Breast epithelium (tissue), 4 donors: ENCODE data around the gene PIK3R1. TPM values are rescaled to one million over a fixed set of nuclear protein-coding genes. Genes with fewer than 3 reads are reported as not detected.

Experiments used
- DNase-seq, 2 donors: peaks; one replicate each; pipeline ENCODE4 v3.0.0-alpha.2; 2019; ENCODE audit warnings: low spot score in 2 of 2
- H3K27ac ChIP-seq, 2 donors: fragments of 200-600 bp; sonication (generic) in 1 of 2; one replicate each; pipeline ENCODE4 v1.5.1; 2016 to 2019; ENCODE audit warnings: mild to moderate bottlenecking in 1 of 2
- H3K27me3 ChIP-seq, 2 donors: fragments of 200-600 bp; sonication (generic) in 1 of 2; one replicate each; pipeline versions ENCODE4 v1.5.1 to v1.6.0; 2017 to 2019; ENCODE audit warnings: control low read depth in 1 of 2, mild to moderate bottlenecking in 1 of 2
- H3K36me3 ChIP-seq: fragments of 200-600 bp; one replicate; pipeline ENCODE4 v1.5.1; 2019
- H3K4me1 ChIP-seq, 2 donors: fragments of 200-600 bp; sonication (generic); one replicate each; pipeline ENCODE4 v1.5.1; 2016 to 2019; ENCODE audit warnings: control low read depth in 1 of 2
- H3K4me3 ChIP-seq, 3 donors: fragments of 200-600 bp; sonication (generic); 1 replicate in 2 of 3; 2 replicates in 1 of 3; pipeline ENCODE4 v1.5.1; 2016 to 2019; ENCODE audit warnings: mild to moderate bottlenecking in 3 of 3, moderate library complexity in 2 of 3
- H3K9me3 ChIP-seq, 2 donors: fragments of 200-600 bp; sonication (generic) in 1 of 2; one replicate each; pipeline ENCODE4 v1.5.1; 2016 to 2019; ENCODE audit warnings: control low read depth in 1 of 2
- CTCF ChIP-seq, 3 donors: fragments of 450-650 bp; IDR thresholded peaks; one replicate each; pipeline ENCODE4 v1.5.1; 2016 to 2017; ENCODE audit warnings: antibody characterized with exemption in 3 of 3, mild to moderate bottlenecking in 3 of 3, moderate library complexity in 3 of 3
- POLR2A ChIP-seq: fragments of 450-650 bp; IDR thresholded peaks from one replicate; pipeline ENCODE4 v1.6.1; 2016; ENCODE audit warnings: antibody characterized with exemption, mild to moderate bottlenecking, moderate library complexity
- POLR2AphosphoS5 ChIP-seq, 3 donors: sonication (generic); formaldehyde crosslinking; IDR thresholded peaks; one replicate each; pipeline ENCODE4 v1.6.1; 2017; ENCODE audit warnings: antibody characterized with exemption in 3 of 3
- intact Hi-C: fragments of 100-400 bp; cut with DNase I; formaldehyde crosslinking; loops from one replicate; pipeline ENCODE4 v1.15.1; 2023; ENCODE audit warnings: low total_unique reads
- total RNA-seq, 3 donors: library from RNA; depleted of rRNA; stranded (reverse); fragments of >200 nt; gene quantifications; one replicate each; pipeline ENCODE4 v1.1.0, GENCODE V29; 2016

PIK3R1 gene
- total RNA-seq, 3 donors from 2014 or later: 193 to 429 (median 275) TPM

- Histone ChIP-seq H3K4me3 (peak overlapping the region in 2 of 3 donors; percentile 60 to 73), H3K9me3 (no peaks in the 10 kb centered on the region), H3K27me3 (no peaks in the 10 kb centered on the region), H3K4me1 (peaks cover 6 to 30% of the 10 kb centered on the region in 2 donors), H3K36me3 (no peaks in the 10 kb centered on the region), H3K27ac (peak overlapping the region; percentile 80 to 94)
- no peak for TF ChIP-seq CTCF (IDR thresholded peaks at IDR 0.05)
- no peak for TF ChIP-seq POLR2AphosphoS5 (IDR thresholded peaks at IDR 0.05)
- no peak for DNase-seq
- intact Hi-C loops: no loop called here
Measured at GRCh38 chr5:68290847-68291246, 75.3 kb downstream of the PIK3R1 start.

DNA sequence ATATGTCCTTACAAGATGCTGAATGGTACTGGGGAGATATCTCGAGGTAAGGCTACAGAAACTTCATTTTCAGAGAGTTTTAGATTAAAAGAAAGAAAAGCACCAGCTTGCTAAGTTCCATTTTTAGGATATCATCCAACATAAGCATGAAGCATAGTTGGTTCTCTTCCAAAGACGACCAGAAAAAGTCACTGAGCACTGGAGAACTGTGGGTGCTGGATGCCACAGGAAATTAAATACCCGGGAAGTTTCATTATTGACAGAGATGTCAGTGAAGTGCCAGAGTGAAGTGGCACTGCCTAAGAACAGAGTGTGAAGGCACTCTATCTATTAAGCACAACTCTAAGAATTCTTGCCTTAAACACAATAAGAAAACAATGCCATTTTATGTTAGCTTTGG, 76.8 kb downstream of the PIK3R1 start:
- peak overlapping the region in 2 of 3 donors; percentile 60 to 73 for H3K4me3 ChIP-seq
- no peaks in the 10 kb centered on the region for H3K9me3 ChIP-seq
- intact Hi-C loops: no loop called here
- H3K36me3 ChIP-seq: no peaks in the 10 kb centered on the region
- no peaks in the 10 kb centered on the region for H3K27me3 ChIP-seq
- peaks cover 1 to 23% of the 10 kb centered on the region in 2 donors for H3K4me1 ChIP-seq
- no peak for TF ChIP-seq POLR2A
- TF ChIP-seq POLR2AphosphoS5 (IDR thresholded peaks at IDR 0.05): no peak
- TF ChIP-seq CTCF (IDR thresholded peaks at IDR 0.05): no peak
- DNase-seq: no peak
- peak overlapping the region; percentile 80 to 94 for H3K27ac ChIP-seq

DNA sequence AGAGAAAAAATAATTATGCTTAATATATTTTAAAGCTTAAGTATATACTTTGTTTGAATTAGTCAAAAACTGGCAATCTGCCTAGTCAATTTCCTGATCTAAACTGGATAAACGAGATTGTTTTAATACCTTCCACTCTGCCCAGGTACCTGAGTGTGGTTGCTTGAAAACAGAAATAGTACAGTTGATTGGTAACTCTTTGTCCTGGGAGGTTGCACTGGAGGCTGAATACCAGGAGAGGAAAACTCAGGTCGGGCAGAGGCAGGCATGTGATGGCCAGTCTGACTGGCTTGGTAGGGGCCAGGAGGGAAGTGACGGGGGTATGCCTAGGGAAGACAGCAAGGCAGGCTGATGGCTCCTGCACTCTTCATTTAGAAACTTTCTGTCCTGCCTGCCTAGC, 80.2 kb downstream of the PIK3R1 start:
- H3K4me1 ChIP-seq: peaks cover 0 to 14% of the 10 kb centered on the region in 2 donors
- H3K27ac ChIP-seq: peak overlapping the region; percentile 80 to 83
- no peaks in the 10 kb centered on the region for H3K36me3 ChIP-seq
- H3K27me3 ChIP-seq: no peaks in the 10 kb centered on the region
- TF ChIP-seq CTCF (IDR thresholded peaks at IDR 0.05) (no peak), POLR2AphosphoS5 (IDR thresholded peaks at IDR 0.05) (peak in 1 of 3 donors; percentile 59)
- intact Hi-C loops: no loop called here
- peak in 1 of 2 donors; percentile 70 for DNase-seq
- H3K4me3 ChIP-seq: peak overlapping the region in 1 of 3 donors; percentile 42
- H3K9me3 ChIP-seq: no peaks in the 10 kb centered on the region

- H3K4me1 ChIP-seq: peaks cover 0 to 6% of the 10 kb centered on the region in 2 donors
- H3K9me3 ChIP-seq: no peaks in the 10 kb centered on the region
- intact Hi-C loops: no loop called here
- H3K27me3 ChIP-seq: no peaks in the 10 kb centered on the region
- H3K27ac ChIP-seq: peak overlapping the region; percentile 80 to 83
- DNase-seq: no peak
- TF ChIP-seq CTCF (IDR thresholded peaks at IDR 0.05) (no peak), POLR2AphosphoS5 (IDR thresholded peaks at IDR 0.05) (no peak), POLR2A (no peak)
- no peak overlapping the region for H3K4me3 ChIP-seq
- no peaks in the 10 kb centered on the region for H3K36me3 ChIP-seq
Measured at GRCh38 chr5:68296895-68297294, 81.3 kb downstream of the PIK3R1 start.

GRCh38 chr5:68297656-68298055, 82.1 kb downstream of the PIK3R1 start:
- DNase-seq: no peak
- peaks cover 0 to 5% of the 10 kb centered on the region in 2 donors for H3K4me1 ChIP-seq
- no peaks in the 10 kb centered on the region for H3K36me3 ChIP-seq
- TF ChIP-seq POLR2AphosphoS5 (IDR thresholded peaks at IDR 0.05) (peak in 2 of 3 donors; percentile 3), POLR2A (no peak), CTCF (IDR thresholded peaks at IDR 0.05) (no peak)
- no peaks in the 10 kb centered on the region for H3K9me3 ChIP-seq
- no peaks in the 10 kb centered on the region for H3K27me3 ChIP-seq
- peak overlapping the region; percentile 80 to 83 for H3K27ac ChIP-seq
- intact Hi-C loops: no loop called here
- H3K4me3 ChIP-seq: no peak overlapping the region
